Forelimb muscle (tissue), 1 donor: ENCODE data around the gene CASZ1. TPM values are rescaled to one million over a fixed set of nuclear protein-coding genes. Genes with fewer than 3 reads are reported as not detected.

Experiments used
- DNase-seq: peaks from one replicate; pipeline ENCODE4 v3.0.0-alpha.2; 2013; ENCODE audit warnings: low read depth
- polyA plus RNA-seq: library from polyadenylated mRNA; unstranded; fragments of 120-200 nt; gene quantifications from one replicate; pipeline ENCODE4 v1.2.1, GENCODE V29; 2013; ENCODE audit not compliant: insufficient read length

CASZ1 gene
- polyA plus RNA-seq, 1 donor = 59.0 TPM

DNA sequence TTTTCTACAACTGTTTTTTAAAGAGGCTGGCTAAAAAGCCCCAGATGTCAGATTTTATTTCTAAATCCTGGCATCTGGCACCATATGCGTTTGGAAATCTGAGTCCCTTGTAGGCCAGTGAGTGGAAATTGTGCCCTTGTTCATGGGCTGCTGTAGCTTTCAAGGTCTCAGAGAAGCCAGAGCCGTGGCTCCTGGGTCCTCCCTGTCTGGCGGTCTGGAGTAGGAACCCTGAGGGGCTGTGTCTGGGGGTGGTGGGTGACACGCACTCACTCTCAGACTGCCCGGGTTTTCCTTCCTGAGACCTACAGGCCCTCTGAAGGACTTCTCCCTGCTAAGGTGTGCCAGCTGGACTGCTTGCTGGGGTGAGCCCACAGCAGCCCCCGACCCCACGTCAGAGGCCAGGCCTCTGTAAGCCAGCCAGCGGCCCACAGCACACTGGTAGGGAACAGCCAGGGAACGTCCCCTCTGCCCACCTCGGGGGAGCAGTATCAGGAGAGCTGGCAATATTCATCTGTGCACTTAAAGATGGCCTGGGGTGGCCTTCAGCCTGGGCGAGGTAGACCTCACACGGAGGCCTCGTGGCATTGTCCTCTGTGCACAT is 170.2 kb downstream of the CASZ1 start:
- DNase-seq = no peak

DNA sequence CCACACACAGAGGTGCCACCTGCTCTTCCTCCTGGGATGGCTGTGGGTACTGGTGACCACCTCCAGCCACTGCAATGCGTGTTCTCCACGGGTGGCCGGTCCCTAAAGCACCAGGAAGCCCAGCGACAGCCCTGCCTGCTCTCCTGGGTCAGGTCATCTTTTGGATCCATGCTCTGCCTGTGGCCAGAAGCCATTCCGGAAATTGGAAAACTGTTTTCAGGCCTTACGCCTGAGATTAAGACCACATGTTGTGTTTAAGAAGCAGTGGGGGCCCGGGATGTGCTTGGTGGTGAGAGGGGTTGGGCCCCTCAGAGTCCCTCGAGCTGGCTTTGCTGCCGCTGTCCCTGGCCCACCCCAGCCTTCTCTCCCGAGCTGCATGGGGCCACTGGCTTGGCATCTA is 170.9 kb downstream of the CASZ1 start:
- peak; percentile 22 for DNase-seq

DNA sequence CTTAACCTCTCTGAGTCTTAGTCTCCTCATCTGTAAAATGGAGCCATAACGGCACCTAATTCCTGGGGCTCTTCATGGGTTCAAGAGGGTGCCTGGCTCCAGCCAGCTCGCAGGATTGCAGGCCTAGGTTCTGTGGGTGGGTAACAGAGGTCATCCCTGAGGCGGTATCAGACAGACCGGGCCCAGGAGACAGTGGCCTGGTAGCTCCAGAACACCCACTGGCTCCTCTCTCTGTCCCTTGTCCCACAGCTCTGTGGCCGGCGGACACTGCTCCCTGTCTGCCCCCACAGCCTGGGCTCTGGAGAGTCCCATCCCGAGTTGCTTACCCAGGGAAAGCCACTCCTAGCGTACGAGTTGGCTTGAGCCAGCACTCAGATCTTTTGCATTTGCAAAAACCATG is 171.4 kb downstream of the CASZ1 start:
- DNase-seq = no peak

DNA sequence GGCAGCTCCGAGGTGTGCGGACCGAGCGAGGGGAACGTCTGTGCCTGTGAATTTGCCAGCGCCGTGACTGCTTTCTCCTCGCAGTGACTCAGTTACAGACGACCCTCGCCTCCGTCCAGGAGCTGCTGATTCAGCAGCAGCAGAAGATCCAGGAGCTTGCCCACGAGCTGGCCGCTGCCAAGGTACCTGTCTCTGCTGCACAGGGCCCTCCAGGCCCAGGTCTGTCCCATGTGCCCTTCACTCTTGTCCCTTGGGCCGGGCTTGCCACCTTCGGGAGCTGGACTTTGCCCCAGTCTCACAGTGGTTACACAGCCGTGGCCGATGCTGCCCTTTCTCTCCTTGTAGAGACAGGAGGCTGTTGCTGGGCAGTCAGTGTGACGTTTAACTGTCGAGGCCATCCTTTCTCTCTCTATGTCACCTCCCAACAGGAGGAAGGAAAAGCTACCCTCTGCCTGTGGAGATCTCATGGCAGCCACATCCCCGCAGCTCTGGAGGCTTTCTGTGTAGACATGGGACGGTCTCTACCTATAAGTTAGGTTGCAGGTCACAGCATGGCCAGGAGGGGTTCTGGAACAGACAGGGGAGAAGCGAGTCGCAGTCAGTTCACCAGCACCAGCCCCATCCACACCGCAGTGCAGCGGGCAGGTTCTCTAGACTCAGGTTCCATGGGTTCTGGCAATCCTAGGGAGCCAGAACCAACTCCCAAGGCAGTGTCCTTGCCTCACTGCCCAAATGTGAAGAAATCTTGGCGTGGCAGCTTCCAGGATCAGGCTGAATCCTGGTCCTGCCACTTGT is 172.0 kb downstream of the CASZ1 start:
- no peak for DNase-seq

DNA sequence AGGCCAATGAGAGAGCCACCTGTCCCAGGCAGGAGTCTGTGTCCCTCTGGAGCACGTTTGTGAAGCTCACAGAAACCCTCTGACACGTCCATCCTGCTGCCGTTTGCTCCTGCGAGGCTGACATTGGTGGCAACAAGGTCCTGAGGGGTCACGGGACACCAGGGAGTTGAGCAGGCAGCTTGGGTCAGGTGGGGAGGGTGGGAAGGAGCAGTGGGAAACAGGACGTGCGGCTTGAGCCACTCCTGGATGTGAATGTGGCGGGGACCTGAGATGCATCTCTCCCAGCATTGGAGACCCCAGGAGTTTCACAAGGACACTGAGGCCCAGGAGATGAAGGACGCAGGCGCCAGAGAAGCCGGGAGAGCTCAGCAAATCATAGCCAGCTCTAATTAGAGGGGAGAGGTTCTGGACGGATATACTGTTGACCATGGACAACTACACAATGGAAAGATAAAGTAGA is 172.7 kb downstream of the CASZ1 start:
- DNase-seq = no peak

DNA sequence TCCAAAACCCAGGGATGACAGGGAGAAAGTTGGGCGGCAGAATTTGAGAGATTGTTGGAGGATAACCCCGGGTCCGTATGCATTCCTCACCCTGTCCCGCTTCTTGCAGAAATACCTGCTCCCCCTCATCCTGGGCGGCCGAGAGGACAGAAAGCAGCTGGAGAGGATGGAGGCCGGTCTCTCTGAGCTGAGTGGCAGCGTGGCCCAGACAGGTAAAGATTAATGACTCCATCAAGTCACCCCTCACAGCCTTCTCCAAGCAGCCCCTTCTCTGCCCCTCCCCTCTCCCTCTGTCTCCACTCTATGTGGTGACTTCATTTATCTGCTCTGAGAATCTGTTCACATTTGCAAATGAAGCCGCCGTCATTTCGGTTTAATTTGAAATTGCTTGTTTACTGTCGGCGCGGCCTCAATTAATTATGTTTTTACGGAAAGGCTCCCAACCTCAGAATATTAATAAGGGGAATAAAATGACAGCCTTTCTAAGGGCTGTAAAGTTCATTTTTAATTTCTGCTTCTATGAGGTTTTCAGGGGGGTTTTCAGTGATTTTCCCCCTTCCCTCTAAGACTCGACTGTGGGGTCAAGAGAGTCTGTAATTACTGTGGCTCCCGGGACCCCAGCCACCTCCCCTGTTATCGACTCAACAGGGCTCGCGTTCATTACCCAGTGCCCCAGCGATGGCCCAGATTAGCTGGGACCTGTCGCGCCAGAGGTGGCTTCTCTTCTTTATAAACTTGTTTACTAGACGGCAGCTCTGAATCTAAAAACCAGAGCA is 173.3 kb downstream of the CASZ1 start:
- DNase-seq = no peak

DNA sequence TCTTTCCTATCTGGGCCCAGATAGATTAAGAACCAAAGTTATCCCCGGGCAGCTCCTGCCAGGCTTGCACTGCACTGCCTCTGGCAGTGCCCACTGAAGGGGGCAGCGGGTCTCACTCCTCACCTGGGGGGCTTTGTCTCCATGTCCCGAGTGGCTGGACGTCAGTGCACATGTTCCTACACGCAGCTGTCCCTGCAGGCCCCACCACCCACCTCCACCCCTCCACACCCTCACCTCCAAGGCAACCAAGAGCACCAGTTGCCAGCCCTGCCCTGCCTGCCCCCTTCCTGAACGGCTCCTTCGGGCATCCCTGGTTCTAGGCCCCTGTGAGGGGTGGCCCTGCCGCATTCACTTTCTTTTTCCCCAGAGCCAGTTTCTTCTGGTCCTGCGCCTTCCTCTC is 174.5 kb downstream of the CASZ1 start:
- DNase-seq = no peak

DNA sequence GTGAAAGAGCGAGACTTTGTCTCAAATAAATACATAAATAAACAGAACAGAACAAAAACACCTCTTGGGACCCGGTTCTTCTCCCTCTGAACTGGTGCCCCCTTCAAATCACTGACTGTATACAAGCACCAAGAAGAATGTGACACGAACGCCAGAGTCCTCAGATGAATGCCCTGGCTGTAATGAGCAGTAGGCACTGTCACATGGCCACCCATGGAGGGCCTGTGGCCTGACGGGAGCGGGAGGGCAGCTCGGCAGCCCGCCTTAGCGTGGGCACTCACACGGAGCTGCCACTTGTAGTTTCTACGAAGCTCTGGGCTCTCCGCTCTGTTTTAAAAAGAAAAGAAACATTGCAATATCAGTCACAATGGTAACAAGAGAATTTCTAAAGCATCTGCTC is 175.7 kb downstream of the CASZ1 start:
- DNase-seq = no peak

DNA sequence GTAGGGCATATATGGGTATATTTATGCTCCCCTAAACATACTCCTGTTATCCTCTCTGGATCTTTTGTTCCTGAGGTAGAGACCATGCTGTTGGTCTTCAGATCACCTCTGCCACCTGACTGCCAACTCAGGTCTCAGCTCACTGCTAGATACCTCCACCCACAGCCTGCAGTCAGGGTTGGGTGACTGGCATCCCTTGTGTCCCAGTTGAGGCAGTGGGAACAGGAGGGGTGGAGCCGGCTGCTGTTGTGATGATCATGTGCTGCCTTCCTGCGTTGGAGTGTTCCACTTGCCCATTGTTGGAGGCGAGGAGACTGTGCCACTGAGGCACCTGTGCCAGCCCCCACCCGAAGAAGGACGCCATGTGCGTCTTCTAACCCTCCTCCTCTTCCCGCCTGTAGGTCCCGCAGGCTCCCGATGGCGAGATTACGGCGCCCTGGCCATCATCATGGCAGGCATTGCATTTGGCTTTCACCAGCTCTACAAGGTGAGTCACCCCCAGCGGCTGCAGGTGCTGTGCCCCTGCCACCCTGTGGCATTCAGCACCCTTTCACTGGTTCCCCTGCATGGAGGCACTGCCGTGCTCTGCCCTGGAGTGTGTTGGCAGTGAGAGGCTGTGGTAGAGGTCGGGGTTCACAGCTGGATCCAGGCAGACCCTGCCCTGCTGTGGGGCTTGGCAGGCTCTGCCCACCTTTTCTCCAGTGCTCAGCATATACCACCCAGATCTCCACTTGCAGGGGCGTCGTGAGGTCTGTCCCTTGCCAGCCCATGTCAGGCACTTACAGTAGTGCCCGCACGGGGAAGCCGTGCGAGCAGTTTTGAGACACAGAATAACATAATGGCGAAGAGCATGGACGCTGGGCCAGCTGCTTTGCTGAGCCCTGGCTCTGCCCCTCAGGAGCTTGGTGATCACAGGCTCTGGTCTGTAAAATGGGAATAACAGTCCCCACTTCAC is 178.2 kb downstream of the CASZ1 start:
- DNase-seq = no peak

DNA sequence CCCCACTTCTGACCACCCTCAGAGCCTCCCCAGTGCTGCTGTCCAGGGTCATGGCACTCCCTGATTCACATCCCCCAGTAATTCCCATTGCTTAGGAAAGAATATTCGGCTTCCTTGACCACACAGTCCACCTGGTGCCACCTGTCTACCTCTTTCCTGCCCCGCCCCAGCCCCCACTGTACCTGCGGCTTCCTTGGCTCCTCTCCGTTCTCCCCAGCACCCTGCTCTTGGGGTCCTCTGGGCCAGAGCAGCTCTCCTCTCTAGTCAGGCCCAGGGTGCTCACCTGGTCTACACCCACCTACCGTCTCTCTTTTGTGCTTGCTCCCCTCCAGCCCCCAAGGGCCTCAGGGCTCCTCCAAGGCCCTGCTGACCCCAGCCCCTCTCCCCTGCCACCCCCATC is 179.1 kb downstream of the CASZ1 start:
- no peak for DNase-seq

DNA sequence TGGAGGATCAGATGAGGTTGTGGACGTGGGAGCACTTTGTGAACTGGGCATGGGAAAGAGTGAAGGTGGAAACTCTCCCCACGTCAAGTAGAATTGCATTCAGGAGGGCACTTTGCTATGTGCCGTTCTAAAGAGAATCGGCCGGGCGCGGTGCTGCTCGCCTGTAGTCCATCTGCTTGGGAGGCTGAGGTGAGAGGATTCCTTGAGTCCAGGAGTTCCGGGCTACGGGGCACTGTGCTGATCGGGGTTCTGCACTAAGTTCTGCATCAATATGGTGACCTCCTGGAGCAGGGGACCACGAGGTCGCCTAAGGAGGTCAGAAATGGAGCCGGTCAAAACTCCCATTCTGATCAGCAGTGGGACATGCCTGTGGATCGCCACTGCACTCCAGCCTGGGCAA is 179.8 kb downstream of the CASZ1 start:
- DNase-seq = no peak

DNA sequence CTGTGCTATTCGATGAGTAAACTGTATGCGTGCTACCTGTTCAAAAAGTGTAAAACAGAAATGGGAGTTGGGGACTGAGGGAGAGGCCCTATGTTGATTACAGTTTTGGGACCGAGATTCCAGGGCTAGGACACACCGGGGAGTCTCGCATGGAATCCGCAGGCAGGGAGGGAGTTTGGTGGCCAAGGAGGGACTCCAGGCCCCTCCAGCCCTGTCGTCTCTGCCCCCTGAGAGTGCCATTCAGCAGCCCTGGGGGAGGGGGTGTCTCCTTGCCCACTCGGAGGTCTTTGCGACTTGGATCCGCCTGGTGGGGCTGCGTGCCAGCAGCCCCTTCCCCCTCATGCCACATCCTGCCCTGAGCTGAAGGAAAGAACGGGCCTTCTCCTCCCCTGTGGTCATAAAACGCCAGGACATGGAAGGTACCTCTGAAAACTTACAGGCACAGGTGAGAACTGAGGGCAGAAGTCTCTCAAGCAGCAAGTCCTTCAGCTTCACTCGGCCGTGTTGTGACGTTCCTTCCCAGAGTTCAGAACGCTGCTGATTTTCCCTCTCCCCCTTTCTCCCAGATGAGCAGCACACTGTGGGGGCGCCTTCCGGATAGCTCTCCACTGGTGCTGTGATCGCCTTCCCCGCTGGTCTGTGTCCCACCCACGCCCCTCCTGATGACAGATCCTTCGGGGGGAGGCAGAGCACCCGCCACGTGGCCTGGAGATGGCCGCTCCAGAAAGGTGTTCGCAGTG is 180.3 kb downstream of the CASZ1 start:
- DNase-seq = no peak

DNA sequence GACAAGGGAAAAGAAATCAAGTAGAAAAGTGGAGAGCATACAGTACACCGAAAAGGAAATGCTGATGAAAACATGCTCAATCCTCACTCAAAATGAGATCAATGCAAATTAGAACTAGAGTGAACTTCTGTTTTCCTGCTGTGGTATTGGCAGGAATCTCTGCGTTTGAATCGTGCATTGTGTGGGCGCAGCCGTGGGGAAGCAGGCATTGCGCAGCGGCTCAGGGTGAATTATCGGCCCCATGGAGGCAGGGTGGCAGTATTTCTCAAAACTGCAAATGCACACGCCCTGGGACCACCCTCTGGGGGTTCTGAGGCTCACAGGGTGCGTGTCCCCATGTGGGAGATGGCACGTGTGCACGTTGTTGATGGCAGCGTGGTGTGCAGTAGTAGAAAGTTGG is 181.1 kb downstream of the CASZ1 start:
- no peak for DNase-seq

DNA sequence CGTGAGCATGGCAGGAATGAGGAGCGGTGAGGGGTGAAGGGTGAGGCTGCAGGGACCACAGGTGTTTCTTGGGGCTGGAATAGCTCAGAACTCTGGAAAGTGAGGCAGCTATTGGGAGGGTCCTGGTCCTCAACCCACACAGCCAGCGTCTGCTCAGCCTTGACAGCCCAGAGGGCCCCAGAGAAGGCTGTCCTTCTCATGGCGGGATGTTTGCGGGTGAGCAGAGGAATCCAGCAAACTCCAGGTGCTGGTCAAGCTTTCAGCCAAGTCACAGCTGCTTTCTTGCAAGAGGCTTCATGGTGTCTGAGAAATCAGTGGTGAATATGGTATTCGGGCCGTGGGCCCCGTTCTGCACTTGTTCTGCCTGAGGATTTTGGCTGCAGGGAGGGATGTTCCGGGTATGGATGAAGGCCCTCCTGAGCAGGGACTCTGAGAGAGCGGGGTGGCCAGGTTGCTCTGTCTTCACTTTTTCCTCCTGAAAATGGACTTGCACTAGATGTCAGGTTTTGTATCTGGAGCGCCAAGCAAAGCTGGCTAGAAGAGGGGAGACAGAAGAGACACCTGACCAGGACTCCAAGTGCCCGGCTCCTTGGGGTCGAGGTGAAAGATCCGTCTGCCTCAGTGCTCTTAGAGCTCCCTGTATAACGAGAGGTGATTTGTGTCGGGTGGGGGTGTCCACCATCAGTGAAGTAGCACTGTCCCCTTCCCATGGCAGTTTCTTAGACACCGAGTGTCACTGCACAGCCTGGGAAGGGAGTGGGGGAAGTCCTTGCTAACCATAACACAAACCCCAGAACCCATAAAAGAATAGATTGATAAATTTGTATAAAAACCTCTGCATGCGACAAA is 181.8 kb downstream of the CASZ1 start:
- no peak for DNase-seq

DNA sequence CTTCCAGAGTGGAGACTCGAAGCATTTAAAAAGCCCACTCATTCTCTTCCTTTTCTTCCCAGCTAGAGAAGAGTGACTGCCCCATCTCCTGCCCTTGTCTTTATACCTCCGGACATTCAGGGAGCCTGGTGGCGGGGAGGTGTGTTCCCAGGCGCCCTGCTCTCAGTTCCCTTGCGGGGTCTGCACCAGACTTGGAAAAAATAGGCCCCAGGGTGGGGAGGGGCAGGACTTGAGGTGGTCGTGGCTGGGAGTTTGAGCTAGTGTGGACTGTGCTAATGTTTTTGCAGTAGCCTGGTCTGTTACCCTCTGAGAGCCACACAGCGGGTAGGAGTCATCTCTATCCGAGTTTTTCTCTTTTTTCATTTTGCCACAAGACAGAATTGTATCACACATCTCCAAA is 182.6 kb downstream of the CASZ1 start:
- DNase-seq = no peak

DNA sequence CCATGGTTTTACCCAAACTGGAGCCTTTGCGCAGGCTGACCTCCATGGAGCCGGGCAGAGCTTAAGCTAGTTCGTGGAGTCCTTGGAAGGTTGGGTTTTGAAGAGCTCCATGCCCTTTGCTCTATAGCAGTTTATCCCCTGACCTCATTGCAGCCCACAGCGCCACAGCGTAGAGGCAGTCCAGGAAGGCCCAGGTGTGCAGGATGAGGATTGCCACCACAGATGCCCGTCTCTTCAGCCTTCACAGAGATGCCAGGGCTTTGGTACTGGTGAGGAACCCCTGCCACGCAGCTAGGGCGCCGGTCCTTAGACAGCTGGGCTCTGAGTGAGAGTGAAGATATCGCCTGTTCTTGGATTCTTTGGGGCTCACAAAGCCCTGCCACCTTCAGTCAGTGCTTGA is 183.1 kb downstream of the CASZ1 start:
- DNase-seq = no peak

DNA sequence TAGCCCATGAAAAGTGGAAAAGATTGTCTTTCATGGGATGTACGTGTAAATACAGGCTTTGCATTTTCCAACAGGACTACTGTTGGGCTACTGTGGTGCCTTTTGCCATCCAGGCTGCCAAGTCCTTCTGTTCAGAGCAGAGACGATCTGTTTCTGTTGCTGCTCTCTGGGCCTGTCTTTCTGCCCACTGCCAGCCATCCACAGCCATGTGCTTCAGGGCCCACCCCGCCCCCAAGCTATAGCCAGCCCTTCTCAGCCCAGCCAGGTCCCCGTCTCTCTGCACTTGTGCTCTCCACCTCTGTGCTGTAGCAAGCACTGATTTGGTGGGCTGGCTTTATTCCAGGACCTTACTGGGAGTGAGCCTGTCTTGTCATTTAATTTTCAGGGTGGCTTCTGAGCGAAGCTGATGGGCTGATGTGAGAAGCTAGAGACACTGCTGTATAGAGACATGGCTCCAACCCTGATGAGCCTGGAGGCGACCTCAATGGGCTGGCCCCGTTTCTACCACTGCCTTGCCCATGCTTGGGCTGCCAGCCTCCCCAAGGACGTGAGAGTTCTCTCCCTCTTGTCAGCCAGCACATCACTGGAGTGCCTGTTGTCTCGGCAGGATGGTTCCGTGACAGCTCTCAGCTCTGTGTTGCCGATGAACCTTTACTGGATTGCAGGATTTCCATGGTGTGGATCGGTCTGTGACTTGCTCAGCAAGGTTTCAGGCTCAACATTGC is 183.8 kb downstream of the CASZ1 start:
- DNase-seq = no peak

DNA sequence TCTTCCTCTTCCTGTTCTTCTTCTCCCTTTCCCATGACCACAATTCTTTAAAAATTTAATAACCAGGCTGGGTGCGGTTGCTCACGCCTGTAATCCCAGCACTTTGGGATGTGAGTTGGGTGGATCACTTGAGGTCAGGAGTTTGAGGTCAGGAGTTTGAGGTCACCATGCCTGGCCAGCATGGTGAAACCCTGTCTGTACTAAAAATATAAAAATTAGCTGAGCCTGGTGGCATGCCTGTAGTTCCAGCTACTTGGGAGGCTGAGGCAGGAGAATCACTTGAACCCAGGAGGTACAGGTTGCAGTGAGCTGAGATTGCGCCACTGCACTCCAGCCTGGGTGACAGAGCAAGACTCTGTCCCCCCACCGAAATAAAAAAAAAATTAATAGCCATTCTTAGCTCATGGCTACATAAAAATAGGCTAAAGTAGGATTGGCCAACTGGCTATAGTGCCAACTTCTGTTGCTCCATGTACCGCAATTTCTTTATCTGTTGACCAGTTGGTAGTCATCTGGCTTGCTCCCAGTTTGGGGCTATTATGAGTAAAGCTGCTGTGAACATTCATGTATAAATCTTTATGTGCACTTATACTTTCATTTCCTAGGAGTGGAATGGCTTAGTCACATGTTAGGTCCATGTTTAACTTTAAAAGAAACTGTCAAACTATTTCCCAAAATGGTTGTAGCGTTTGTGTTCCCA is 185.4 kb downstream of the CASZ1 start:
- DNase-seq = no peak

DNA sequence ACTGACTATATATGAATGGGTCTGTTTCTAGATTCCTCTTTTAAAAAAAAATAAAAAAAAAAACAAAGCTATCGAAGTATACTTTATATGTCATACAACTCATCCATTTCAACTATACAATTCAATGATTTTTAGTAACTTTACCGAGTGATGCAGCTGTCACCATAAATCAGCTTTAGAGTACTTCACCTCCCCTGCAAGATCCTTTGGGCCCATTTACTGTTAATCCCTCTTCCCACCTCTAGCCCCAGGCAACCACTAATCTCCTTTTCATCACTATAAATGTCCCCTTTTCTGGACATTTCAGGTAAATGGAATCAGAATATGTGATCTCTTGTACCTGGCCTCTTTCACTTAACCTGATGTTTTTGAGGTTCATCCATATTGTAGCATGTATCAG is 187.8 kb downstream of the CASZ1 start:
- no peak for DNase-seq
